IPS DF 19.7 (cell line): ENCODE data around the gene KLF13.

Experiments
- DNase-seq: peaks from one replicate; pipeline ENCODE4 v3.0.0-alpha.2; 2013; ENCODE audit warnings: low read depth, low spot score

The KLF13 gene

GRCh38 chr15:31326156-31326874 is at the start of gene KLF13:
KLF13 (plus strand) TSS chr15:31326835; CDS start chr15:31327213, 378 bp downstream.
- DNase-seq: peak; percentile 40

GRCh38 chr15:31277335-31278060 is 49.1 kb upstream of the KLF13 start:
- DNase-seq: no peak

GRCh38 chr15:31278061-31278445 is 48.6 kb upstream of the KLF13 start:
- no peak for DNase-seq

- no peak for DNase-seq
Measured at GRCh38 chr15:31278544-31279220, 48.0 kb upstream of the KLF13 start.

- DNase-seq: no peak
Measured at GRCh38 chr15:31279221-31280045, 47.2 kb upstream of the KLF13 start.

GRCh38 chr15:31280046-31280830 is 46.4 kb upstream of the KLF13 start:
- no peak for DNase-seq

GRCh38 chr15:31280831-31281216 is 45.8 kb upstream of the KLF13 start:
- DNase-seq: no peak

GRCh38 chr15:31283043-31283442 is 43.6 kb upstream of the KLF13 start:
- no peak for DNase-seq

GRCh38 chr15:31285772-31286261 is 40.8 kb upstream of the KLF13 start:
- DNase-seq: no peak

GRCh38 chr15:31291048-31291578 is 35.5 kb upstream of the KLF13 start:
- no peak for DNase-seq

- no peak for DNase-seq
Measured at GRCh38 chr15:31292391-31293015, 34.1 kb upstream of the KLF13 start.

- DNase-seq: no peak
Measured at GRCh38 chr15:31293655-31294054, 33.0 kb upstream of the KLF13 start.

GRCh38 chr15:31294067-31294466 is 32.6 kb upstream of the KLF13 start:
- no peak for DNase-seq

- no peak for DNase-seq
Measured at GRCh38 chr15:31295658-31296057, 31.0 kb upstream of the KLF13 start.

GRCh38 chr15:31296219-31296645 is 30.4 kb upstream of the KLF13 start:
- DNase-seq: no peak

GRCh38 chr15:31296646-31297574 is 29.7 kb upstream of the KLF13 start:
- no peak for DNase-seq

GRCh38 chr15:31297575-31298456 is 28.8 kb upstream of the KLF13 start:
- DNase-seq: no peak

- DNase-seq: no peak
Measured at GRCh38 chr15:31298707-31299172, 27.9 kb upstream of the KLF13 start.
